HG02798 (cell line): ENCODE results near the gene RAB21.
A peak's percentile ranks its signal among the peaks of the same experiment; 100 is the strongest.

Source experiments
- ATAC-seq: cut with Tn5 transposase; IDR thresholded peaks from one replicate; pipeline ENCODE4 v1.9.1; 2021; ENCODE audit warnings: mild to moderate bottlenecking; ENCODE audit not compliant: unreplicated experiment, poor library complexity

The RAB21 gene

GRCh38 chr12:71754461-71755145 is at the start of gene RAB21:
Gene RAB21 (plus strand): TSS chr12:71754863. CDS start chr12:71755130, 267 bp downstream.
- ATAC-seq: peak; percentile 94

GRCh38 chr12:71704920-71705319 is 49.7 kb upstream of the RAB21 start:
- ATAC-seq: no peak

GRCh38 chr12:71708658-71709057 is 46.0 kb upstream of the RAB21 start:
- ATAC-seq: no peak

- no peak for ATAC-seq
Measured at GRCh38 chr12:71710276-71711125, 44.2 kb upstream of the RAB21 start.

GRCh38 chr12:71718611-71719010 is 36.1 kb upstream of the RAB21 start:
- no peak for ATAC-seq

GRCh38 chr12:71719647-71720370 is 34.9 kb upstream of the RAB21 start:
- ATAC-seq: no peak

GRCh38 chr12:71721783-71722505 is 32.7 kb upstream of the RAB21 start:
- ATAC-seq: no peak

- ATAC-seq: no peak
Measured at GRCh38 chr12:71725011-71725410, 29.7 kb upstream of the RAB21 start.

GRCh38 chr12:71726548-71726947 is 28.1 kb upstream of the RAB21 start:
- no peak for ATAC-seq

- ATAC-seq: no peak
Measured at GRCh38 chr12:71727958-71728357, 26.7 kb upstream of the RAB21 start.

GRCh38 chr12:71730936-71731335 is 23.7 kb upstream of the RAB21 start:
- no peak for ATAC-seq

- no peak for ATAC-seq
Measured at GRCh38 chr12:71731439-71732356, 23.0 kb upstream of the RAB21 start.

- no peak for ATAC-seq
Measured at GRCh38 chr12:71732357-71732712, 22.3 kb upstream of the RAB21 start.

GRCh38 chr12:71737197-71737596 is 17.5 kb upstream of the RAB21 start:
- no peak for ATAC-seq

- no peak for ATAC-seq
Measured at GRCh38 chr12:71742998-71743397, 11.7 kb upstream of the RAB21 start.

GRCh38 chr12:71744522-71745300 is 10.0 kb upstream of the RAB21 start:
- no peak for ATAC-seq

GRCh38 chr12:71746974-71747611 is 7.6 kb upstream of the RAB21 start:
- ATAC-seq: peak; percentile 93
